Peyer's patch (tissue), 4 donors: ENCODE measurements around the gene RRP15.

ENCODE experiments used
- POLR2A ChIP-seq, 2 donors: fragments of 450-650 bp; IDR thresholded peaks; one replicate each; pipeline ENCODE4 v1.5.1; 2017; ENCODE audit warnings: antibody characterized with exemption in 2 of 2, mild to moderate bottlenecking in 2 of 2, moderate library complexity in 2 of 2
- TF ChIP-seq, protein P1 (sequence below), 6 experiments: fragments of 450-650 bp in 4 of 6; fragments of 200-600 bp in 2 of 6; sonication (generic) in 1 of 6; IDR thresholded peaks; one replicate each; pipeline ENCODE4 v1.5.1; 2017 to 2019; ENCODE audit warnings: antibody characterized with exemption in 6 of 6, mild to moderate bottlenecking in 3 of 6, moderate library complexity in 1 of 6

DNA sequence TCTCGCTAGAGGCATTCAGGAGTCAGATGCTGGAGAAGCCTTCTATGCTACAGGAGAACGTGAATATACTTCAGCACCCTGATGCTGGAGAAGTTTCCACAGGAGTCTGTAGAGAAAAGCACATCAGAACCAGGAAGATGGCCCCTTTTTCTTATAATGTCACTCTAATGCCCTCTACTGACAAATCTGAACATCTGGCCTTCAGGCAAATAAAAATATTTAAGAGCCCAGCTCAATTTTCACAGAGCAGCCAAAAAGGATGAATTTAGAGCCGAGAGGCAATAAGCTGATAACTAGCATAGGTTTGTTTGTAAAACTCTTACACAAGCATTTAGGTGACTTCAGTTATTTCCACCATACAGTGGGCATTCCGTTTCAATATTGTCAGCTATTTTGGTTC is 3.8 kb upstream of the RRP15 start:
- TF ChIP-seq, protein P1, sequence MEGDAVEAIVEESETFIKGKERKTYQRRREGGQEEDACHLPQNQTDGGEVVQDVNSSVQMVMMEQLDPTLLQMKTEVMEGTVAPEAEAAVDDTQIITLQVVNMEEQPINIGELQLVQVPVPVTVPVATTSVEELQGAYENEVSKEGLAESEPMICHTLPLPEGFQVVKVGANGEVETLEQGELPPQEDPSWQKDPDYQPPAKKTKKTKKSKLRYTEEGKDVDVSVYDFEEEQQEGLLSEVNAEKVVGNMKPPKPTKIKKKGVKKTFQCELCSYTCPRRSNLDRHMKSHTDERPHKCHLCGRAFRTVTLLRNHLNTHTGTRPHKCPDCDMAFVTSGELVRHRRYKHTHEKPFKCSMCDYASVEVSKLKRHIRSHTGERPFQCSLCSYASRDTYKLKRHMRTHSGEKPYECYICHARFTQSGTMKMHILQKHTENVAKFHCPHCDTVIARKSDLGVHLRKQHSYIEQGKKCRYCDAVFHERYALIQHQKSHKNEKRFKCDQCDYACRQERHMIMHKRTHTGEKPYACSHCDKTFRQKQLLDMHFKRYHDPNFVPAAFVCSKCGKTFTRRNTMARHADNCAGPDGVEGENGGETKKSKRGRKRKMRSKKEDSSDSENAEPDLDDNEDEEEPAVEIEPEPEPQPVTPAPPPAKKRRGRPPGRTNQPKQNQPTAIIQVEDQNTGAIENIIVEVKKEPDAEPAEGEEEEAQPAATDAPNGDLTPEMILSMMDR (IDR thresholded peaks at IDR 0.05): no peak
- TF ChIP-seq POLR2A (IDR thresholded peaks at IDR 0.05): no peak
